ENCODE data around the gene TTC13. TPM values are rescaled to one million over a fixed set of nuclear protein-coding genes. Genes with fewer than 3 reads are reported as not detected.

TTC13 gene
- total RNA-seq, 1 donor from 2014 or later, result 8.5 TPM

DNA sequence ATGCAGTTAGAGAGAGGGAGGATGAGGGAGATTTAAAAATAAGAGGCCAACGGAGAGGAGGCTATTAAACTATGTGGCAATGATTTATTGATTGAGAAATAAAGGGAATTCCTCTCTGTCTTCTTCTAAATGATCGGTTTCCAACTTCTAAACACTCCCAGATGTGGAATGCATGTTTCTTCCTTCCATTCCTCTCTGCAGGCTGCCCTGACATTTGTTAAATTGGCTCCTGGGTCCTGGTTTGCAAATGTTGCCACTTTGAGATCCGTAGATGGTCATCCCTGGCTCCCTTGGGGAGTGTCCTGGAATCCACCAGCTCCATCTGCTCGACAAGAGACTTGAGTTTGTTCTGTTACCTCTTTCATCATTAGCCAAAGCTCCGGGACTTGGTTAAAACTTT lies 100.1 kb downstream of the TTC13 start:
- TF ChIP-seq, protein P1, sequence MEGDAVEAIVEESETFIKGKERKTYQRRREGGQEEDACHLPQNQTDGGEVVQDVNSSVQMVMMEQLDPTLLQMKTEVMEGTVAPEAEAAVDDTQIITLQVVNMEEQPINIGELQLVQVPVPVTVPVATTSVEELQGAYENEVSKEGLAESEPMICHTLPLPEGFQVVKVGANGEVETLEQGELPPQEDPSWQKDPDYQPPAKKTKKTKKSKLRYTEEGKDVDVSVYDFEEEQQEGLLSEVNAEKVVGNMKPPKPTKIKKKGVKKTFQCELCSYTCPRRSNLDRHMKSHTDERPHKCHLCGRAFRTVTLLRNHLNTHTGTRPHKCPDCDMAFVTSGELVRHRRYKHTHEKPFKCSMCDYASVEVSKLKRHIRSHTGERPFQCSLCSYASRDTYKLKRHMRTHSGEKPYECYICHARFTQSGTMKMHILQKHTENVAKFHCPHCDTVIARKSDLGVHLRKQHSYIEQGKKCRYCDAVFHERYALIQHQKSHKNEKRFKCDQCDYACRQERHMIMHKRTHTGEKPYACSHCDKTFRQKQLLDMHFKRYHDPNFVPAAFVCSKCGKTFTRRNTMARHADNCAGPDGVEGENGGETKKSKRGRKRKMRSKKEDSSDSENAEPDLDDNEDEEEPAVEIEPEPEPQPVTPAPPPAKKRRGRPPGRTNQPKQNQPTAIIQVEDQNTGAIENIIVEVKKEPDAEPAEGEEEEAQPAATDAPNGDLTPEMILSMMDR (conservative IDR thresholded peaks at IDR 0.05; ENCODE audit: low read depth, low read length), result no peak
- H3K4me3 ChIP-seq (ENCODE audit: low read depth, low read length), result no peak overlapping the region
- no peak for DNase-seq (ENCODE audit: low read depth)

DNA sequence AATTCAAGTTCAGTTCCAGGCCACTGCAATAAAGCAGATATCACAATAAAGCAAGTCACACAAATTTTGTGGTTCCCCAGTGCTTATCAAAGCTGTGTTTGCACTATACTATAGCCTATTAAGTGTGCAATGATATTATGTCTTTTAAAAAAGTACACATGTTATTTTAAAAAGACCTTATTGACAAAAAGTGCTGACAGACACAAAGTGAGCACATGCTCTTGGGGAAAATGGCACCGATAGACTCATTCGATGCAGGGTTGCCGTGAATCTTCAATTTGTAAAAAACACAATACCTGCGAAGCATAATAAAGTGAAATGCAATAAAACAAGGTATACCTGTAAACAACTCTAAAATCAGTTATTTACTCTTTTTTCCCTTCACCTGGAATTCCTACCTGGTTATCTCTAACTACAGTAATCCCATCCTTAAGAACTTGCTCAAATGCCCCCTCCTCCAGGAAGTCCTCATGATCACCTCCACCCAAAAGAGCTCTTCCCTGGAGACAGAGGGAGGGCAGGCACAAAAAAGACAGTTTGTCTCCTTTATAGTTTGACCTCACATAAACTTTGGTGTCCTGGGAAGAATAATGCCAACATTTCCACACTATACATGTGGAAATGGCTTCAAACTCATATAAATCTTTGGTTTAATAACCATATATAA lies 100.6 kb downstream of the TTC13 start:
- H3K4me3 ChIP-seq (ENCODE audit: low read depth, low read length), result no peak overlapping the region
- DNase-seq (ENCODE audit: low read depth), result no peak
- TF ChIP-seq, protein P1 (conservative IDR thresholded peaks at IDR 0.05; ENCODE audit: low read depth, low read length), result no peak

DNA sequence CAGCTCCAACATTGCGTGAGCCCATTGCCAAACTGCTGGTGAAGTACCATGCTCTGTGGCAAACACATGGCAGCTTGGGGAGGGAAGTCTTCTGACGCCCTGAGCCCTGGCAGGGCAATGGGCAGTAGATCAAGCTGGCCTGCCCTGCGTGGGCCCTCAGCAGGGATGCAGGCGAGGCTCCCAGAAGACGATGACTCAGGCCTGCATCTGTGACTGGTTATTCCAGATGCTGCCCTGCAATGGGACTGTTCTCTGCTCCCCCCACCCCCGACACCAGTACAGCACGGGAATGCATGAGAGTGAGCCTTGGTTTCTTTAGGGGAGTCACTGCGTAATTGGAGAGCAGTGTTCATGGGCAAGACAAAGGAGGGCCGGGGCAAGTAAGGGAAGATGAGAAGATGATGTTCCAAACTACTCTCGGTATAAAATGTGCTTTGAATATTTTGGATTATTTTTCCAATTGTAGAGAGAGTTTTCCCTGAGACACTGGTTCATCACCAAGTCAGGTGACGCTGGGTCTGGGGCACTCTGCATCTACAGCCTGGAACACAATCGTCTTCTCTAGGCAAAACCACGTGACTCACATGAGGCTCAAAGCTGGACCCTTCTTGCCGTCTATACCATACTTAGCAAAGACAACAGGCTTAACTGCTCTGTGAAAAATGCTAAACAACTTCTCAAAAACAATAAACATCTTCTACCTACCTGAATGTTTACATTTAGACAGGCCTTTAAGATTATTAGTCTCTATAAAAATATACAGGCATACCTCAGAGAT lies 101.3 kb downstream of the TTC13 start:
- TF ChIP-seq, protein P1 (conservative IDR thresholded peaks at IDR 0.05; ENCODE audit: low read depth, low read length), result no peak
- no peak overlapping the region for H3K4me3 ChIP-seq (ENCODE audit: low read depth, low read length)
- no peak for DNase-seq (ENCODE audit: low read depth)

DNA sequence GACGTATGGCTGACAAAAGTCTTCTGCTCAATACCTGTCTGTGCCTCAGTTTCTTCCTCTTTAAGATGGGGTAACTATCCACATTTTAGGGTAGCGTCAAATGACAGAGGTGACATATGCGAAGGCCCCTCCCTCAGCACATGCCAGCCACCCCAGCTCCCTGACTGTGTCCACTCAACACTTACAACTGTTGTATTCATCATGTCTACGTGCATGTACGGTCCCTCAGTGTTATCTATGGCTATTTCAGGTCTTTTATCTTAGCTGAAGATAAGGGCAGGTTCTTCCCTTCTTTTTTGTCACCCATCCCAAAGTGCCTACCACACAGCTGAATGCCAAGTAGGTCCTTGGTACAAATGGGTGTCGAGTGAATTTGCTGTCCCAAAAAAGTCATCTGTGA lies 102.0 kb downstream of the TTC13 start:
- TF ChIP-seq, protein P1 (conservative IDR thresholded peaks at IDR 0.05; ENCODE audit: low read depth, low read length), result no peak
- no peak overlapping the region for H3K4me3 ChIP-seq (ENCODE audit: low read depth, low read length)
- no peak for DNase-seq (ENCODE audit: low read depth)

DNA sequence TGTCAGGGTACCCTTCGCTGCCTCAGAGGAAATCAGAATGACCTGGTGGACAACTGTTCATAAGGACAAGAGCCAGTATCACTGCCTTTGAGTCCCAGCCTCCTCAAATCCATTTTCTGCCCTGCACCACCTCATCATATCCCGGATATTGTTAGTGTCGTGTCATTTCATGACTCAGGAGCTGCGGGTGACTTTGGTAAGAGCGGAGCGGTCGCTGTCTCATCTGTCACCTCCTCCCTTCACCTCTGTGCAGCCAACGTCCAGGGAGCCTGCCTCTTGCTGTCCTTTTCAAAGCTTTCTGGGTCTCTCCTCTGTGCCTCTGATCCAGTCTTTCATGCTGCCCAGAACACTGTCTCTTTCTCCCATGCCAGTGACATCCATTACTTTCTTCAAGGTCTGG lies 103.3 kb downstream of the TTC13 start:
- no peak for DNase-seq (ENCODE audit: low read depth)
- TF ChIP-seq, protein P1 (conservative IDR thresholded peaks at IDR 0.05; ENCODE audit: low read depth, low read length), result no peak
- no peak overlapping the region for H3K4me3 ChIP-seq (ENCODE audit: low read depth, low read length)

DNA sequence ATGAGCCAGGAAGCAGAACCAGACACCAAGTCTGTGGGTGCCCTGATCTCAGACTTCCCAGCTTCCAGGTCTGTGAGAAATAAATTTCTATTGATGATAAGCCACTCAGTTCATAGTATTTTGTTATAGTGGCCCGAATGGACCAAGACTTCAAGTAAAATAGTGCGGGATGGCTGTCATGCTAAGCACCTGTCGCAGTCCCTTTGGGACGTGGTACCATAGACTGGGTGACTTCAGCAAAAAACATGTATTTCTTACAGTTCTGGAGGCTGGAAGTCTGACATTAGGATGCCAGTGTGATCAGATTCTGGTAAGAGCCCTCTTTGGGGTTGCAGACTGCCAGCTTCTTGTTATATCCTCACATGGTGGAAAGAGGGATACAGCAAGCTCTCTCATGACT lies 107.7 kb downstream of the TTC13 start:
- TF ChIP-seq, protein P1 (conservative IDR thresholded peaks at IDR 0.05; ENCODE audit: low read depth, low read length), result no peak
- H3K4me3 ChIP-seq (ENCODE audit: low read depth, low read length), result no peak overlapping the region
- DNase-seq (ENCODE audit: low read depth), result no peak
